HEK293T (cell line): ENCODE measurements around the gene C19orf73.

Experiments
- BHLHE40 ChIP-seq: fragments of 450-650 bp; IDR thresholded peaks from 2 replicates; pipeline ENCODE4 v1.6.1; 2016; ENCODE audit warnings: mild to moderate bottlenecking, moderate library complexity, borderline replicate concordance
- FOXA1 ChIP-seq: fragments of 450-650 bp; IDR thresholded peaks from 2 replicates; pipeline ENCODE4 v1.6.1; 2016; ENCODE audit warnings: mild to moderate bottlenecking
- FOXK2 ChIP-seq: fragments of 450-650 bp; IDR thresholded peaks from 2 replicates; pipeline ENCODE4 v1.6.1; 2016; ENCODE audit warnings: mild to moderate bottlenecking
- LEF1 ChIP-seq: fragments of 450-650 bp; IDR thresholded peaks from 2 replicates; pipeline ENCODE4 v1.6.1; 2017; ENCODE audit warnings: mild to moderate bottlenecking, borderline replicate concordance
- NFRKB ChIP-seq: fragments of 450-650 bp; IDR thresholded peaks from 2 replicates; pipeline ENCODE4 v1.6.1; 2016; ENCODE audit warnings: mild to moderate bottlenecking, moderate library complexity
- SP1 ChIP-seq: fragments of 450-650 bp; IDR thresholded peaks from 2 replicates; pipeline ENCODE4 v1.6.1; 2017
- SUZ12 ChIP-seq: fragments of 450-650 bp; IDR thresholded peaks from 2 replicates; pipeline ENCODE4 v1.6.1; 2016; ENCODE audit warnings: mild to moderate bottlenecking

GRCh38 chr19:49155820-49156346 is 36.9 kb upstream of the C19orf73 start:
- TF ChIP-seq SP1, result no peak
- TF ChIP-seq FOXK2, result no peak
- no peak for TF ChIP-seq LEF1
- TF ChIP-seq NFRKB, result no peak
- TF ChIP-seq FOXA1, result no peak
- no peak for TF ChIP-seq BHLHE40
- TF ChIP-seq SUZ12, result no peak
